CD4-positive, CD25-positive, alpha-beta regulatory T cell (primary cell): Measurements from ENCODE around the gene SGMS1. TPM values are rescaled to one million over a fixed set of nuclear protein-coding genes. Genes with fewer than 3 reads are reported as not detected.

ENCODE experiments used
- ATAC-seq, 2 donors: fragments of 150-1000 bp; cut with Tn5 transposase; one replicate each; pipeline ENCODE4 v1.10.0; 2021; ENCODE audit warnings: low read depth in 2 of 2, moderate number of reproducible peaks in 2 of 2, moderate library complexity in 1 of 2
- DNase-seq, 3 donors: peaks; one replicate each; pipeline versions ENCODE4 v3.0.0 to v3.0.0-alpha.2; 2012 to 2022; ENCODE audit warnings: mixed read lengths in 1 of 3
- H3K27ac ChIP-seq: one replicate; pipeline ENCODE4 v1.7.0; 2013; ENCODE audit warnings: mild to moderate bottlenecking, low read length; ENCODE audit not compliant: insufficient read depth, poor library complexity, severe bottlenecking
- H3K27me3 ChIP-seq: one replicate; pipeline ENCODE4 v1.7.0; 2013; ENCODE audit warnings: low read length; ENCODE audit not compliant: control insufficient read depth, insufficient read depth
- H3K36me3 ChIP-seq: one replicate; pipeline ENCODE4 v1.7.0; 2013; ENCODE audit warnings: mild to moderate bottlenecking, low read length, moderate library complexity; ENCODE audit not compliant: control insufficient read depth, insufficient read depth
- H3K4me1 ChIP-seq: 2 replicates; pipeline ENCODE4 v1.7.0; 2013; ENCODE audit warnings: mild to moderate bottlenecking, low read length; ENCODE audit not compliant: insufficient read depth, control insufficient read depth, poor library complexity, severe bottlenecking
- H3K4me3 ChIP-seq: one replicate; pipeline ENCODE4 v1.7.0; 2013; ENCODE audit warnings: low read depth, mild to moderate bottlenecking, low read length, moderate library complexity
- H3K9me3 ChIP-seq, 2 experiments: 1 replicate in 1 of 2; 2 replicates in 1 of 2; pipeline ENCODE4 v1.7.0; 2013; ENCODE audit warnings: low read length in 2 of 2, mild to moderate bottlenecking in 1 of 2, moderate library complexity in 1 of 2; ENCODE audit not compliant: control insufficient read depth in 2 of 2
- H3K27ac Mint-ChIP-seq, 3 donors: one replicate each; pipeline ENCODE4 v1.8.0; 2020 to 2022; ENCODE audit warnings: mild to moderate bottlenecking in 3 of 3, mixed read lengths in 3 of 3, moderate library complexity in 2 of 3
- H3K27me3 Mint-ChIP-seq: one replicate; pipeline ENCODE4 v1.8.0; 2022; ENCODE audit warnings: mild to moderate bottlenecking, mixed read lengths
- H3K36me3 Mint-ChIP-seq: one replicate; pipeline ENCODE4 v1.8.0; 2020; ENCODE audit warnings: mixed read lengths
- H3K4me1 Mint-ChIP-seq, 4 donors: one replicate each; pipeline ENCODE4 v1.8.0; 2020 to 2022; ENCODE audit warnings: mixed read lengths in 4 of 4, mild to moderate bottlenecking in 1 of 4
- H3K4me3 Mint-ChIP-seq, 4 donors: one replicate each; pipeline ENCODE4 v1.8.0; 2020 to 2022; ENCODE audit warnings: mild to moderate bottlenecking in 4 of 4, mixed read lengths in 4 of 4, moderate library complexity in 3 of 4
- H3K9me3 Mint-ChIP-seq, 7 donors: one replicate each; pipeline ENCODE4 v1.8.0; 2020 to 2022; ENCODE audit warnings: mixed read lengths in 7 of 7, mild to moderate bottlenecking in 3 of 7, moderate library complexity in 2 of 7
- polyA plus RNA-seq, 4 donors: library from polyadenylated mRNA; unstranded; fragments of 300-500 nt; fragmentation: Illumina TruSeq; gene quantifications; one replicate each; pipeline ENCODE4 v1.2.3, GENCODE V29; 2021
- total RNA-seq: library from RNA; stranded (reverse); gene quantifications from one replicate; pipeline ENCODE4 v1.2.3, GENCODE V29; 2022

SGMS1 gene
- total and polyA plus RNA-seq, 5 donors from 2014 or later, result 25.7 to 241 (median 33.0) TPM

DNA sequence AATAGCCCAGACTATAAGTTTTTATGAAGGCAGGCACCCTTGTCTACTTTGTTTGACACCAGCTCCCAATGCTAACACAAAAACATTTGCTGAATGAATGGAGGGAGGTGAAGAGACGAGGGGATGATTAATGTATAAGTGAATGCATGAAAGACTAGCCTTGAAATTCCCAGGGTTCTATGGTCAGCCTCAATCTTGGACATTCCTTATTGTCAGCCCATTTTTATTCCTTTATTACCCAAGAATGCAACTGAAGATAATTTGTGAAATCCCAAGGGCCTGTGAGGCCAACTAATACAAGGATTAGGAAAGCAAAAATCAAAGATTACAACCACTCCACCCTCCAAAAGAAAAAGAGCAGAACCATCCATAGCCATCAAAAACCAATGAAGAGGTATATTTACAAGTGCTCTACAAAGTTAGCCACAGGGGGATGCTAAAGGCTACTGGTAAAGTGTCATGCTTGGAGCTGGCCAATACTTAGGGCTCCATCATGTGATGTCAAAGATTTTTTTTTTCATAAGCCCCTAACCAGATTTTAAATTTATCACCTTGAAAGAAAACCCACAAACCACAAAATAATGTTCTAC, 332.4 kb downstream of the SGMS1 start:
- Histone ChIP-seq H3K4me1 (no peaks in the 10 kb centered on the region), H3K9me3 (no peaks in the 10 kb centered on the region), H3K27me3 (no peaks in the 10 kb centered on the region), H3K4me3 (no peak overlapping the region), H3K27ac (no peak overlapping the region), H3K36me3 (no peaks in the 10 kb centered on the region)
- peak overlapping the region in 1 of 4 donors; percentile 34 for H3K4me3 Mint-ChIP-seq
- ATAC-seq (no peak), DNase-seq (peak in 1 of 3 donors; percentile 18)
- peaks cover 3% of the 10 kb centered on the region for H3K36me3 Mint-ChIP-seq
- no peak overlapping the region for H3K27ac Mint-ChIP-seq
- H3K4me1 Mint-ChIP-seq, result peaks cover 0 to 8% (median 2%) of the 10 kb centered on the region in 4 donors
- H3K9me3 Mint-ChIP-seq, result peaks cover 0 to 2% (median 0%) of the 10 kb centered on the region in 7 donors
- peaks cover under 1% of the 10 kb centered on the region for H3K27me3 Mint-ChIP-seq

DNA sequence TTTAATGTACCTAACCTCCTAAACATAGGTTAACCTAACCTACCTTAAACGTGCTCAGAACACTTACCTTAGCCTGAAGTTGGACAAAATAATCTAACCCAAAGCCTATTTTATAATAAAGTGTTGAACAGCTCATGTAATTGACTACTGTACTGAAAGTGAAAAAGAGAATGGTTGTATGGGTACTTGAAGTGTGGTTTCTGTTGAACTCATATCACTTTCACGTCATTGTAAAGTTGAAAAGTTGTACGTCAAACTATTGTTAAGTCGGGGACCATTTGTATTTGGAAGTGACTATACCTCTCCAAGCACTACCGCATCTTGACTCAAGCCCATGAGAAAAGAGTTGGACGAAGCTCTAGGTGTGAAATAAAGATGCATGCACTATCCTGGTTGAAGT, 334.6 kb downstream of the SGMS1 start:
- ATAC-seq, result no peak
- Histone ChIP-seq H3K36me3 (no peaks in the 10 kb centered on the region), H3K27me3 (peaks cover 3% of the 10 kb centered on the region), H3K4me1 (no peaks in the 10 kb centered on the region), H3K27ac (no peak overlapping the region), H3K4me3 (no peak overlapping the region), H3K9me3 (no peaks in the 10 kb centered on the region)
- peaks cover 0 to 3% (median 0%) of the 10 kb centered on the region in 7 donors for H3K9me3 Mint-ChIP-seq
- H3K36me3 Mint-ChIP-seq, result no peaks in the 10 kb centered on the region
- peaks cover 0 to 8% (median 0%) of the 10 kb centered on the region in 4 donors for H3K4me1 Mint-ChIP-seq
- no peak for DNase-seq
- H3K27me3 Mint-ChIP-seq, result peaks cover 21% of the 10 kb centered on the region
- H3K4me3 Mint-ChIP-seq, result no peak overlapping the region
- no peak overlapping the region for H3K27ac Mint-ChIP-seq

DNA sequence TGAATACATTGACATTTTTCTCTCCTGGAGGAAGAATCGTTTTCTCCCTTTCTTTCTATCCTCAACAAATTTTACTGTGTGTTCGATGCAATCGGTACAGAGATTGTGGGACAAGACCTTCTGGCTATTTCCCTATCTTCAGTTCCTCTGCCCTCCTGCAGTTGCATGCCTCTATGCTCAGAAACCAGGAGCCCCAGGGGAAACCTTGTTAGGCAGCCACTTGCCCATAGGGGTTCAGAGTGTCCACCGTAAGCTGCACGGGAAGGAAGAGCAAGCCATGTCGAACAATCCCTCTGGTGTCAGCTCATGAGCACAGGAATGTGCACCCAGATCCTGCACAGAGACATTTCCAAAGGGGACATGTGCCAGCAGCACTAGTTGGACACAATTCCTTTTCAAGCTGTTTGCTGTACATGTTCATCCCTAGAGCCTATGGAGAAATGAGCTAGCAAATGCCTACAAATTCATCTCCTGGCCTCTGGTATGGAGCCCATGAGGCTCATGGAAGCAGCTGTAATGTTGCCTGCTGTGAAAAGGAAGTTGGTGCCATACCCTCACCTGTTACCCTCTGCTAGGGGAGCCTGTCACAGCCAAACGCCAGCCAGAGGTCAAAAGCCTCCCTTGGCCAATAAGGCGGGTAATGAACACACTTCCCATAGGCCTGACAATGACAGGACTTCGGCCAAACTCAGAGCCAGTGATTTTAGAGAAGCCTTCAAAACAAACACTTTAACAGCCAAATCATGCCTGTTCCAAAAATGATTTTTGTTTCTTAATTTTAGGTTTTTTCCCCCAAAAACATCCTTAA, 336.6 kb downstream of the SGMS1 start:
- H3K27me3 Mint-ChIP-seq, result peaks cover 38% of the 10 kb centered on the region
- H3K4me3 Mint-ChIP-seq, result no peak overlapping the region
- Histone ChIP-seq H3K9me3 (no peaks in the 10 kb centered on the region), H3K27me3 (peaks cover 11% of the 10 kb centered on the region), H3K27ac (no peak overlapping the region), H3K4me3 (no peak overlapping the region), H3K36me3 (no peaks in the 10 kb centered on the region), H3K4me1 (no peaks in the 10 kb centered on the region)
- H3K27ac Mint-ChIP-seq, result no peak overlapping the region
- peaks cover 0 to 1% (median 0%) of the 10 kb centered on the region in 7 donors for H3K9me3 Mint-ChIP-seq
- H3K4me1 Mint-ChIP-seq, result peaks cover 0 to under 1% (median 0%) of the 10 kb centered on the region in 4 donors
- DNase-seq, result no peak
- no peak for ATAC-seq
- H3K36me3 Mint-ChIP-seq, result no peaks in the 10 kb centered on the region

DNA sequence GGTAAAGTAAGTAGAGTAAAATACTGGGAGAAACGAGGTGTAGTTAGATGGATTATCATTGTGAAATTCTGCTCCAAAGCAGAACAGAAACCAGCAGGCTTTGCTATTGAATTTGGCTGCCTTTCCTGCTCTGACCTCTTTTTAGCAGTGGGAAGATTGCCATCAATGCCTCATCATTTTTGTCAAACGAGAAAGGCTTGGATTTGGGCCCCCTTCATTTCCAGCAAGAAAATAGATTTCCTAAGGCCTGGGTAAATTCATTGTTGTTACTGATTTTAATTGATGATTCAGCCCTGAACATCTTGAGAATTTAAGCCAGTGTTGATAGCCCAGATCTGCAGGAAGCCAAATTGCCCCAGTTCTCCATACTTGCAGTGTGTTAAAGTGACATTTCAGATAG, 337.2 kb downstream of the SGMS1 start:
- Mint-ChIP-seq H3K27me3 (peaks cover 42% of the 10 kb centered on the region), H3K9me3 (peaks cover 0 to 1% (median 0%) of the 10 kb centered on the region in 7 donors), H3K36me3 (no peaks in the 10 kb centered on the region), H3K4me3 (no peak overlapping the region), H3K27ac (no peak overlapping the region), H3K4me1 (no peaks in the 10 kb centered on the region)
- no peak overlapping the region for H3K27ac ChIP-seq
- H3K36me3 ChIP-seq, result no peaks in the 10 kb centered on the region
- no peaks in the 10 kb centered on the region for H3K4me1 ChIP-seq
- H3K9me3 ChIP-seq, result no peaks in the 10 kb centered on the region
- ATAC-seq, result no peak
- no peak overlapping the region for H3K4me3 ChIP-seq
- DNase-seq, result no peak
- H3K27me3 ChIP-seq, result peaks cover 16% of the 10 kb centered on the region

DNA sequence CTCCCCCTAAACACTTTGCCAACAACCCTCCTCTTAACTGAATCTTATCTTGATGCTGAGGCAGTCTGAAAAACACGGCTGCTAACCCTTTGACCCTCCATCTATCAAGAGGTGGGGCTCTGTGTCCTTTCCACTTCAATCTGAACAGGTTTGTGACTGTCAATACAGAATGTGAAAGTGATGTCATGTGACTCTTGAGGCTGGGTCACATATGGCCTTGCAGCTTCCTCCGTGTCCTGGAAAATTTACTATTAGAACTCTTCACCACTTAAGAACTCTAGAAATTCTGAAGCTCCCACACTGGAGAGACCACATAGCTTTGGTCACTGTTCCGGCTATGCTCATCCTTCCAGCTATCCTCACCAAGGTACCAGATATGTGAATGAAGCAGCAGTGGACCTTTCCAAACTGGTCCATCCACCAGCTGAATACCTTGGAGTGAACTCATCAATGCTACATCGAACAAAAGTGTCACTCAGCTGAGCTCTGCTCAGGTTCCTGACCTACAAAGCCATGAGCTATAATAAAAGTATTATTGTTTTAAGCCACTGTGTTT, 341.7 kb downstream of the SGMS1 start:
- Histone ChIP-seq H3K36me3 (no peaks in the 10 kb centered on the region), H3K9me3 (no peaks in the 10 kb centered on the region), H3K4me1 (no peaks in the 10 kb centered on the region), H3K4me3 (no peak overlapping the region), H3K27ac (no peak overlapping the region), H3K27me3 (peaks cover 34% of the 10 kb centered on the region)
- Mint-ChIP-seq H3K4me3 (no peak overlapping the region), H3K36me3 (no peaks in the 10 kb centered on the region), H3K9me3 (peaks cover 0 to 1% (median 0%) of the 10 kb centered on the region in 7 donors), H3K27ac (no peak overlapping the region), H3K27me3 (peaks cover 87% of the 10 kb centered on the region), H3K4me1 (no peaks in the 10 kb centered on the region)
- no peak for ATAC-seq
- no peak for DNase-seq

DNA sequence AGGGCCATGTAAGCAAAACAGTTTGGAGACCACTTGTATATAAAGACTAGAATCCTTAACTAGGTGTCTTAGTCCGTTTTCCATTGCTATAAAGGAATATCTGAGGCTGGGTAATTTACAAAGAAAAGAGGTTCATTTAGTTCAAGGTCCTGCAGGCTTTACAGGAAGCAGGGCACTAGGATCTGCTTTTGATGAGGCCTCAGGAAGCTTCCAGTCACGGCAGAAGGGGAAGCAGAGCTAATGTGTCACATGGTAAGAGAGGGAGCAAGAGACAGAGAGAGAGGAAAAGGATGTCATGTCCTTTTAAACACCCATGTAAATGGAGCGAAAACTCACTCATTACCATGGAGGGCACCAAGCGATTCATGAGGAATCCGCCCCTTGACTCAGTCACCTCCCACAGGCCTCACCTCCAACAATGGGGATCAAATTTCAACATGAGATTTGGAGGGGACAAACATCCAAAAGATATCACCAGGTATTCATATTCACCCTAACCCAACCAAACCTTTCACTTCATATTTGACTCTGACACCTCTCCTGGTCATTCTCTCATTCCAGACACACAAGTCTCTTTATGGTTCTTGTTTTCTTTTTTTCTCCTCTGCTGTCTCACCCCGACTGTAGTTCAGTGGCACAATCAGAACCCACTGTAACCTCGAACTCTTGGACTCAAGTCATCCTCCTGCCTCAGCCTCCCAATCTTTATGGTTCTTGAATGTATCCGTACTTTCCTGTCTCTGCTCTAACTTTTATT, 342.4 kb downstream of the SGMS1 start:
- no peak for ATAC-seq
- no peak overlapping the region for H3K27ac ChIP-seq
- Mint-ChIP-seq H3K36me3 (no peaks in the 10 kb centered on the region), H3K4me3 (no peak overlapping the region), H3K4me1 (no peaks in the 10 kb centered on the region), H3K27me3 (peaks cover 93% of the 10 kb centered on the region), H3K27ac (no peak overlapping the region), H3K9me3 (peaks cover 0 to 1% (median 0%) of the 10 kb centered on the region in 7 donors)
- no peaks in the 10 kb centered on the region for H3K9me3 ChIP-seq
- no peaks in the 10 kb centered on the region for H3K36me3 ChIP-seq
- H3K4me3 ChIP-seq, result no peak overlapping the region
- peaks cover 38% of the 10 kb centered on the region for H3K27me3 ChIP-seq
- H3K4me1 ChIP-seq, result no peaks in the 10 kb centered on the region
- no peak for DNase-seq

DNA sequence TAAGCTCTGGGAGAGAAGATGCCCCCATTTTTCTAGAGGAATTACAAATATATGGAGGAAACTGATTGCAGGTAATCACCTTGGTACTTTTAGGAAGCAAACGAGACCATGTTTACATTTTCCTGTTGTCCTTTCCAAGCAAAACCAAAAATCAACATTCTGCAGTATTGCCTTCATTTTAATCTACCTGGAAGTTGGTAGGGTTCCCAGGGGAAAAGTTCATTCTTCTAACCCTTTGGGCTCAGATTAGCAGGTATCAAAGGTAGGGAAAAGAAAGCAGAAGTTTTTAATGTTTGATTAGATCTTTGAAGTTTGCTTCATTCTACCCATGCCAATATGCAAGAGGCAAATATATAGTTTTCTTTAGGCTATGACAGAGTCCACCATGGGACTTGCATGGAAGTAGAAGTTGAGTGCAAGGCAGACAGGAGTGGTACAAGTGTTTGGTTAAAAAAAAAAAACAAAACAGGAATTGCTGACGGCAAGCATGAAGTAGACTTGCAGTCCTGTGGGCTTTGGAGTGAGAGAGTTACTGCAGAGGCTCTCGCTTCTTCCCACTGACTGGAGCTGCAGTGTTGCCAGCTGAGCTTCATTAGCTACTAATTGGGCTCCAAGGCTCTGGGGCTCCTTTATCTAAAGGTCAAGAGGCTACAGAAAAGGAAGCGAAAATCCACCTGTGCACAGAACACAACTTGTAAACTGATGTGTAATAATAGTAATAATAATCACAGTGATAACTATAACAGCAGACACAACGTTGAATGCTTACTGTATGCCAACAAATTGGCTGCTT, 343.5 kb downstream of the SGMS1 start:
- Mint-ChIP-seq H3K27me3 (peaks cover 92% of the 10 kb centered on the region), H3K4me1 (no peaks in the 10 kb centered on the region), H3K27ac (no peak overlapping the region), H3K36me3 (no peaks in the 10 kb centered on the region), H3K9me3 (peaks cover 0 to 1% (median 0%) of the 10 kb centered on the region in 7 donors), H3K4me3 (no peak overlapping the region)
- peaks cover 43% of the 10 kb centered on the region for H3K27me3 ChIP-seq
- DNase-seq (no peak), ATAC-seq (no peak)
- H3K27ac ChIP-seq, result no peak overlapping the region
- no peak overlapping the region for H3K4me3 ChIP-seq
- H3K4me1 ChIP-seq, result no peaks in the 10 kb centered on the region
- H3K36me3 ChIP-seq, result no peaks in the 10 kb centered on the region
- H3K9me3 ChIP-seq, result no peaks in the 10 kb centered on the region
